Liver (tissue), 9 donors: ENCODE results near the gene PLA2G5. TPM values are rescaled to one million over a fixed set of nuclear protein-coding genes. Genes with fewer than 3 reads are reported as not detected.

Source experiments
- DNase-seq: peaks from one replicate; pipeline ENCODE4 v3.0.0-alpha.2; 2017; ENCODE audit warnings: low spot score
- H3K27ac ChIP-seq, 2 donors: one replicate each; pipeline ENCODE4 v1.7.0; 2013; ENCODE audit warnings: inconsistent platforms in 2 of 2, low read length in 2 of 2, control low read depth in 1 of 2, low read depth in 1 of 2, mild to moderate bottlenecking in 1 of 2
- H3K27me3 ChIP-seq, 4 donors: one replicate each; pipeline versions ENCODE4 v1.6.1 to v1.7.0; 2013; ENCODE audit warnings: low read length in 3 of 4, inconsistent platforms in 1 of 4, mild to moderate bottlenecking in 1 of 4, moderate library complexity in 1 of 4; ENCODE audit not compliant: control insufficient read depth in 4 of 4, insufficient read depth in 4 of 4
- H3K36me3 ChIP-seq, 4 donors: one replicate each; pipeline versions ENCODE4 v1.6.1 to v1.7.0; 2013; ENCODE audit warnings: low read length in 3 of 4, mild to moderate bottlenecking in 3 of 4, low read depth in 1 of 4, moderate library complexity in 1 of 4; ENCODE audit not compliant: control insufficient read depth in 4 of 4, insufficient read depth in 3 of 4
- H3K4me1 ChIP-seq, 4 donors: one replicate each; pipeline versions ENCODE4 v1.6.1 to v1.7.0; 2013; ENCODE audit warnings: low read length in 3 of 4, mild to moderate bottlenecking in 3 of 4, moderate library complexity in 1 of 4; ENCODE audit not compliant: control insufficient read depth in 4 of 4, insufficient read depth in 4 of 4
- H3K4me3 ChIP-seq, 3 donors: one replicate each; pipeline versions ENCODE4 v1.6.1 to v1.7.0; 2013; ENCODE audit warnings: low read length in 3 of 3, control low read depth in 1 of 3, low read depth in 1 of 3, mild to moderate bottlenecking in 1 of 3
- H3K9ac ChIP-seq, 2 donors: one replicate each; pipeline ENCODE4 v1.7.0; 2013; ENCODE audit warnings: low read length in 2 of 2, mild to moderate bottlenecking in 2 of 2, moderate library complexity in 2 of 2, control low read depth in 1 of 2, low read depth in 1 of 2
- H3K9me3 ChIP-seq, 4 donors: one replicate each; pipeline versions ENCODE4 v1.6.1 to v1.7.0; 2013; ENCODE audit warnings: low read length in 3 of 4; ENCODE audit not compliant: control insufficient read depth in 4 of 4
- ATF3 ChIP-seq: IDR thresholded peaks from 2 replicates; pipeline ENCODE4 v1.6.1; 2016; ENCODE audit warnings: antibody characterized with exemption
- EGR1 ChIP-seq, 2 donors: IDR thresholded peaks; 2 replicates each; pipeline ENCODE4 v1.6.1; 2016 to 2018; ENCODE audit warnings: antibody characterized with exemption in 2 of 2, low read depth in 2 of 2
- FOXA1 ChIP-seq: IDR thresholded peaks from 2 replicates; pipeline ENCODE4 v1.6.1; 2016; ENCODE audit warnings: antibody characterized with exemption
- FOXA2 ChIP-seq: IDR thresholded peaks from 2 replicates; pipeline ENCODE4 v1.6.1; 2016; ENCODE audit warnings: antibody characterized with exemption
- GABPA ChIP-seq, 2 donors: IDR thresholded peaks in 1 of 2; conservative IDR thresholded peaks in 1 of 2; 2 replicates each; pipeline ENCODE4 v1.6.1; 2016; ENCODE audit warnings: antibody characterized with exemption in 2 of 2, mild to moderate bottlenecking in 1 of 2, moderate library complexity in 1 of 2
- HNF4A ChIP-seq, 2 donors: conservative IDR thresholded peaks; 2 replicates each; pipeline ENCODE4 v1.6.1; 2016; ENCODE audit warnings: antibody characterized with exemption in 2 of 2, mild to moderate bottlenecking in 2 of 2
- HNF4G ChIP-seq: IDR thresholded peaks from 2 replicates; pipeline ENCODE4 v1.6.1; 2016; ENCODE audit warnings: antibody characterized with exemption
- JUND ChIP-seq, 2 donors: IDR thresholded peaks; 2 replicates each; pipeline ENCODE4 v1.6.1; 2016; ENCODE audit warnings: antibody characterized with exemption in 2 of 2
- MAX ChIP-seq: IDR thresholded peaks from 2 replicates; pipeline ENCODE4 v1.6.1; 2016; ENCODE audit warnings: antibody characterized with exemption
- NR2F2 ChIP-seq: IDR thresholded peaks from 2 replicates; pipeline ENCODE4 v1.6.1; 2016; ENCODE audit warnings: antibody characterized with exemption
- REST ChIP-seq: IDR thresholded peaks from 2 replicates; pipeline ENCODE4 v1.6.1; 2016; ENCODE audit warnings: antibody characterized with exemption, mild to moderate bottlenecking
- RXRA ChIP-seq, 2 donors: IDR thresholded peaks; 2 replicates each; pipeline ENCODE4 v1.6.1; 2017 to 2018; ENCODE audit warnings: antibody characterized with exemption in 2 of 2, mild to moderate bottlenecking in 1 of 2
- SP1 ChIP-seq: IDR thresholded peaks from 2 replicates; pipeline ENCODE4 v1.6.1; 2018; ENCODE audit warnings: antibody characterized with exemption, mild to moderate bottlenecking
- TAF1 ChIP-seq: conservative IDR thresholded peaks from 2 replicates; pipeline ENCODE4 v1.6.1; 2016; ENCODE audit warnings: antibody characterized with exemption, mild to moderate bottlenecking
- YY1 ChIP-seq: IDR thresholded peaks from 2 replicates; pipeline ENCODE4 v1.6.1; 2016; ENCODE audit warnings: antibody characterized with exemption, mild to moderate bottlenecking
- WGBS: extraction: QIAGEN DNeasy Blood & Tissue Kit; methylation state at CpG from one replicate; pipeline ENCODE4 v1.1.7; 2013; 5-methylcytosine and 5-hydroxymethylcytosine counted together
- polyA plus RNA-seq, 2 donors: library from polyadenylated mRNA; stranded (reverse) in 1 of 2; unstranded in 1 of 2; fragments of 200-250 nt in 1 of 2; fragments of >200 nt in 1 of 2; fragmentation: Nextera tagmentation in 1 of 2; extraction: Ambion mirVana in 1 of 2; gene quantifications; one replicate each; pipeline versions ENCODE4 v1.2.1 to v1.2.3, GENCODE V29; 2013 to 2015
- total RNA-seq, 2 donors: library from RNA; depleted of rRNA; stranded (reverse); fragments of >200 nt; gene quantifications; one replicate each; pipeline ENCODE4 v1.2.3, GENCODE V29; 2014
- TF ChIP-seq, protein P1 (sequence below): fragments of 150-350 bp; IDR thresholded peaks from 2 replicates; pipeline ENCODE4 v1.5.1; 2017; ENCODE audit warnings: improper control_type of control experiment, low read depth, low read length; ENCODE audit not compliant: missing input control
- donor health status: healthy.
- donor health status: healthy.
- donor health status: healthy.
- donor health status: healthy.
- donor health status: healthy.

Gene PLA2G5
- total and polyA plus RNA-seq, 4 donors, result 2.0 to 2.9 (median 2.3) TPM; not detected in 1

DNA sequence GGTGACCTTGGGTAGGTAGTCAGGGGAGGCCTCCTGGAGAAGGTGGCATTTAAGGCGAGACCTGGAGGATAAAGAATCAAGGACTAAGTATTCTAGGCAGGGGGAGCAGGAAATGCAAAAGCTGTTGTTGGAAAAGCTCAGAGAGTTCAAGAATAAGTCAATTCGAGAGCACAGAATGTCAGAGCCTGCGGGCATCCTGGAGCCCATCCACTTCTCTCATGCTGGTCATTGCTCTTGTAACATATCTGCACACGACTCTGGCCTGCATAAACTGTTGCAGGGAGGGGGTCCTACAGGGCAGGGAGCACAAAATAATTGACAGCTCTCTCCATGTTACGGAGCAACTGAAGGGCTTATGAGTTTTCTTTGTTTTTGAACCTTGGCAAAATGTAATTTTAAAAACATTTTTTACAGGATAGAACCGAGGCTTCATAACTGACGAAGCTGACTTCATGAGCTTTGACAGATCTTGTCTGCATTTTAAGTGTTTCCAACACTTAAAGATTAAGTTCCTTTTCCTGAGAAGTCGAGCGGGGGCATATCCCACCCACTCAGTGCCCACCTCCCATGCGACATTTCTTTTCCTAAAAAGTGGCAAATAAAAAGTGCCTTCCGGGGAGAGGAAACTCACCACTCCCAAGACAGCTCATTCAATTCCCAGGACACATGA, 4.2 kb downstream of the PLA2G5 start:
- Histone ChIP-seq H3K27me3 (no peaks in the 10 kb centered on the region), H3K9me3 (no peaks in the 10 kb centered on the region), H3K4me3 (no peak overlapping the region), H3K36me3 (no peaks in the 10 kb centered on the region), H3K27ac (no peak overlapping the region), H3K9ac (no peak overlapping the region), H3K4me1 (no peaks in the 10 kb centered on the region)
- TF ChIP-seq ATF3 (no peak), EGR1 (IDR thresholded peaks at IDR 0.05; ENCODE audit: low read depth in 2 of 2) (no peak), HNF4A (conservative IDR thresholded peaks at IDR 0.05) (no peak), FOXA2 (no peak), RXRA (IDR thresholded peaks at IDR 0.05) (no peak), FOXA1 (no peak), NR2F2 (no peak), HNF4G (no peak), GABPA (IDR thresholded peaks at IDR 0.05 in 1 of 2, conservative IDR thresholded peaks at IDR 0.05 in 1 of 2) (no peak)
- TF ChIP-seq, protein P1, sequence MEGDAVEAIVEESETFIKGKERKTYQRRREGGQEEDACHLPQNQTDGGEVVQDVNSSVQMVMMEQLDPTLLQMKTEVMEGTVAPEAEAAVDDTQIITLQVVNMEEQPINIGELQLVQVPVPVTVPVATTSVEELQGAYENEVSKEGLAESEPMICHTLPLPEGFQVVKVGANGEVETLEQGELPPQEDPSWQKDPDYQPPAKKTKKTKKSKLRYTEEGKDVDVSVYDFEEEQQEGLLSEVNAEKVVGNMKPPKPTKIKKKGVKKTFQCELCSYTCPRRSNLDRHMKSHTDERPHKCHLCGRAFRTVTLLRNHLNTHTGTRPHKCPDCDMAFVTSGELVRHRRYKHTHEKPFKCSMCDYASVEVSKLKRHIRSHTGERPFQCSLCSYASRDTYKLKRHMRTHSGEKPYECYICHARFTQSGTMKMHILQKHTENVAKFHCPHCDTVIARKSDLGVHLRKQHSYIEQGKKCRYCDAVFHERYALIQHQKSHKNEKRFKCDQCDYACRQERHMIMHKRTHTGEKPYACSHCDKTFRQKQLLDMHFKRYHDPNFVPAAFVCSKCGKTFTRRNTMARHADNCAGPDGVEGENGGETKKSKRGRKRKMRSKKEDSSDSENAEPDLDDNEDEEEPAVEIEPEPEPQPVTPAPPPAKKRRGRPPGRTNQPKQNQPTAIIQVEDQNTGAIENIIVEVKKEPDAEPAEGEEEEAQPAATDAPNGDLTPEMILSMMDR, result no peak
- DNase-seq, result no peak
- WGBS, result 83% methylated on average over 11 of the region's 11 CpGs

GRCh38 chr1:20074725-20075171, 4.8 kb downstream of the PLA2G5 start:
- Histone ChIP-seq H3K36me3 (no peaks in the 10 kb centered on the region), H3K4me3 (no peak overlapping the region), H3K9me3 (no peaks in the 10 kb centered on the region), H3K27ac (no peak overlapping the region), H3K9ac (no peak overlapping the region), H3K27me3 (no peaks in the 10 kb centered on the region), H3K4me1 (no peaks in the 10 kb centered on the region)
- DNase-seq, result no peak
- WGBS, result 79% methylated on average over 8 of the region's 8 CpGs
- TF ChIP-seq FOXA2, result no peak
- TF ChIP-seq REST, result no peak
- no peak for TF ChIP-seq NR2F2
- no peak for TF ChIP-seq MAX
- no peak for TF ChIP-seq HNF4A (conservative IDR thresholded peaks at IDR 0.05)
- TF ChIP-seq FOXA1, result no peak
- TF ChIP-seq HNF4G, result no peak
- TF ChIP-seq TAF1, result no peak
- no peak for TF ChIP-seq JUND (IDR thresholded peaks at IDR 0.05)
- no peak for TF ChIP-seq YY1
- TF ChIP-seq EGR1 (IDR thresholded peaks at IDR 0.05; ENCODE audit: low read depth in 2 of 2), result no peak
- TF ChIP-seq RXRA (IDR thresholded peaks at IDR 0.05), result no peak
- TF ChIP-seq, protein P1, result no peak
- no peak for TF ChIP-seq GABPA (IDR thresholded peaks at IDR 0.05 in 1 of 2, conservative IDR thresholded peaks at IDR 0.05 in 1 of 2)
- TF ChIP-seq SP1, result no peak
